Natural killer cell (primary cell): ENCODE measurements around the gene KSR1. TPM values are rescaled to one million over a fixed set of nuclear protein-coding genes. Genes with fewer than 3 reads are reported as not detected.
"Not testable (repeated sequence)": the region's sequence is repeated elsewhere in the genome, so short reads cannot be mapped to it uniquely, and the experiment has no call there.

ENCODE experiments used
- ATAC-seq, 3 donors: fragments of 150-1000 bp in 2 of 3; fragments of 200-7000 bp in 1 of 3; cut with Tn5 transposase; 1 replicate in 1 of 3; 2 replicates in 2 of 3; pipeline ENCODE4 v1.10.0; 2021; ENCODE audit warnings: mild to moderate bottlenecking in 2 of 3, moderate library complexity in 2 of 3
- DNase-seq, 2 donors: peaks; one replicate each; pipeline versions ENCODE4 v3.0.0 to v3.0.0-alpha.2; 2013 to 2021; ENCODE audit warnings: mixed read lengths in 1 of 2
- H3K27ac ChIP-seq: one replicate; pipeline ENCODE4 v1.5.1; 2013; ENCODE audit warnings: mild to moderate bottlenecking, low read length
- H3K27me3 ChIP-seq: one replicate; pipeline ENCODE4 v1.6.1; 2013; ENCODE audit warnings: low read length; ENCODE audit not compliant: control insufficient read depth, insufficient read depth
- H3K36me3 ChIP-seq: one replicate; pipeline ENCODE4 v1.6.1; 2013; ENCODE audit warnings: low read length; ENCODE audit not compliant: control insufficient read depth, insufficient read depth
- H3K4me1 ChIP-seq: one replicate; pipeline ENCODE4 v1.6.1; 2013; ENCODE audit warnings: low read length; ENCODE audit not compliant: control insufficient read depth, insufficient read depth
- H3K4me3 ChIP-seq: one replicate; pipeline ENCODE4 v1.5.1; 2013; ENCODE audit warnings: low read length
- H3K9me3 ChIP-seq: one replicate; pipeline ENCODE4 v1.6.1; 2013; ENCODE audit warnings: low read length; ENCODE audit not compliant: control insufficient read depth, insufficient read depth
- H3K27ac Mint-ChIP-seq, 2 donors: one replicate each; pipeline ENCODE4 v1.8.0; 2022; ENCODE audit warnings: mild to moderate bottlenecking in 2 of 2, mixed read lengths in 2 of 2, moderate library complexity in 1 of 2
- H3K27me3 Mint-ChIP-seq, 2 donors: one replicate each; pipeline ENCODE4 v1.8.0; 2022; ENCODE audit warnings: low read depth in 2 of 2, mixed read lengths in 2 of 2
- H3K36me3 Mint-ChIP-seq: one replicate; pipeline ENCODE4 v1.8.0; 2022; ENCODE audit warnings: mixed read lengths
- H3K4me1 Mint-ChIP-seq, 2 donors: one replicate each; pipeline ENCODE4 v1.8.0; 2022; ENCODE audit warnings: mixed read lengths in 2 of 2
- H3K4me3 Mint-ChIP-seq: one replicate; pipeline ENCODE4 v1.8.0; 2022; ENCODE audit warnings: mild to moderate bottlenecking, moderate library complexity, mixed read lengths
- H3K9me3 Mint-ChIP-seq, 2 donors: one replicate each; pipeline ENCODE4 v1.8.0; 2022; ENCODE audit warnings: mixed read lengths in 2 of 2
- CTCF ChIP-seq: fragments of 200-600 bp; IDR thresholded peaks from one replicate; pipeline ENCODE4 v1.8.0; 2022; ENCODE audit warnings: antibody characterized with exemption
- WGBS: methylation state at CpG from one replicate; pipeline ENCODE4 v1.1.7; 2013; ENCODE audit warnings: missing lambda C conversion rate; ENCODE audit not compliant: insufficient coverage; 5-methylcytosine and 5-hydroxymethylcytosine counted together
- intact Hi-C: fragments of 100-400 bp; cut with micrococcal nuclease; formaldehyde crosslinking; loops from one replicate; pipeline ENCODE4 v1.14.2; 2022
- total RNA-seq, 4 donors: library from RNA; stranded (reverse); fragments of 120-200 nt in 1 of 4; gene quantifications; one replicate each; pipeline versions ENCODE4 v1.2.3 to v1.2.4, GENCODE V29; 2013 to 2022

The KSR1 gene
- total RNA-seq, 3 donors from 2014 or later (not counting 1 experiment from before 2014, with no cell fraction given) = 46.4 to 63.1 (median 59.2) TPM

- Histone ChIP-seq H3K4me3 (no peak overlapping the region), H3K4me1 (no peaks in the 10 kb centered on the region), H3K27me3 (no peaks in the 10 kb centered on the region), H3K9me3 (no peaks in the 10 kb centered on the region), H3K27ac (no peak overlapping the region), H3K36me3 (no peaks in the 10 kb centered on the region)
- ATAC-seq (no peak), DNase-seq (no peak)
- Mint-ChIP-seq H3K4me1 (no peaks in the 10 kb centered on the region), H3K36me3 (no peaks in the 10 kb centered on the region), H3K9me3 (no peaks in the 10 kb centered on the region), H3K27ac (no peak overlapping the region), H3K4me3 (no peak overlapping the region), H3K27me3 (no peaks in the 10 kb centered on the region)
- intact Hi-C loops = no loop called here
- WGBS = 86% methylated on average over 12 of the region's 12 CpGs
- TF ChIP-seq CTCF = no peak
Measured at GRCh38 chr17:27670791-27671590, 214.7 kb downstream of the KSR1 start.

- Mint-ChIP-seq H3K9me3 (no peaks in the 10 kb centered on the region), H3K27ac (no peak overlapping the region), H3K27me3 (no peaks in the 10 kb centered on the region), H3K4me3 (no peak overlapping the region), H3K36me3 (no peaks in the 10 kb centered on the region), H3K4me1 (no peaks in the 10 kb centered on the region)
- DNase-seq = no peak
- intact Hi-C loops = no loop called here
- no peak for TF ChIP-seq CTCF
- Histone ChIP-seq H3K27me3 (no peaks in the 10 kb centered on the region), H3K4me1 (no peaks in the 10 kb centered on the region), H3K36me3 (no peaks in the 10 kb centered on the region), H3K4me3 (no peak overlapping the region), H3K27ac (no peak overlapping the region), H3K9me3 (no peaks in the 10 kb centered on the region)
- ATAC-seq = no peak
- WGBS = 85% methylated on average over 2 of the region's 2 CpGs
Measured at GRCh38 chr17:27671591-27671910, 215.3 kb downstream of the KSR1 start.

- H3K4me1 Mint-ChIP-seq, H3K9me3 Mint-ChIP-seq, H3K9me3 ChIP-seq, H3K27ac Mint-ChIP-seq, ATAC-seq, H3K4me3 ChIP-seq, H3K27me3 ChIP-seq, DNase-seq, H3K36me3 Mint-ChIP-seq, H3K4me3 Mint-ChIP-seq, H3K4me1 ChIP-seq, H3K27ac ChIP-seq, H3K36me3 ChIP-seq, H3K27me3 Mint-ChIP-seq, intact Hi-C loops: not testable (repeated sequence)
- WGBS = 70% methylated on average over 5 of the region's 6 CpGs
Measured at GRCh38 chr17:27671977-27672480, 215.8 kb downstream of the KSR1 start.

GRCh38 chr17:27674335-27674734, 218.1 kb downstream of the KSR1 start:
- Histone ChIP-seq H3K9me3 (no peaks in the 10 kb centered on the region), H3K36me3 (no peaks in the 10 kb centered on the region), H3K27me3 (no peaks in the 10 kb centered on the region), H3K27ac (no peak overlapping the region), H3K4me1 (no peaks in the 10 kb centered on the region), H3K4me3 (no peak overlapping the region)
- Mint-ChIP-seq H3K27ac (no peak overlapping the region), H3K27me3 (no peaks in the 10 kb centered on the region), H3K36me3 (no peaks in the 10 kb centered on the region), H3K4me1 (no peaks in the 10 kb centered on the region), H3K9me3 (no peaks in the 10 kb centered on the region), H3K4me3 (no peak overlapping the region)
- ATAC-seq (no peak), DNase-seq (no peak)
- intact Hi-C loops = no loop called here
- TF ChIP-seq CTCF = no peak
- WGBS = 87% methylated on average over 6 of the region's 6 CpGs

Other genes starting within 250 kb of the KSR1 start
- gene WSB1, start 162.3 kb upstream of the KSR1 start, total RNA-seq = 100 to 1,000 TPM; 124 to 205 (median 187) TPM
- 100 to 1,000 TPM in 2 of 3 donors, 10 to 100 TPM in 1; 83.4 to 142 (median 102) TPM for gene LGALS9, start 174.7 kb downstream of the KSR1 start, total RNA-seq